ENCODE results near the gene FAM162A.

The FAM162A gene

DNA sequence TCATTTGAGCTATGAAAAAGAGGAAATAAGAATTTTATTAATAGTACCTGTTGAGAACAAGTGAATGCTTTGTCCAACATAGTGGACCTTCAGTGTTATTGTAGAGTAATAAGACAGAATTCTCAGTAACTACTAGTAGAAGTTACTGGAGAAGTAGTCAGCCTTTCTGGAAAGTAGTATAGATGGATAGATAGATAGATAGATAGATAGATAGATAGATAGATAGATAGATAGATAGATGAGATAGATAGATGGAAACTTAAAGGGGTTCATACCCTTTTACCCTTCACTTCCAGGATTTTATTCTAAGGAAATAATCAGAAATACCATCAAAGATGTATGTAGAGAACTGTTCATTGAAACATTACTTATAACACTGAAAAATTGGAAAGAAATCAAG lies 5.2 kb downstream of the FAM162A start:
- DNase-seq: no peak

DNA sequence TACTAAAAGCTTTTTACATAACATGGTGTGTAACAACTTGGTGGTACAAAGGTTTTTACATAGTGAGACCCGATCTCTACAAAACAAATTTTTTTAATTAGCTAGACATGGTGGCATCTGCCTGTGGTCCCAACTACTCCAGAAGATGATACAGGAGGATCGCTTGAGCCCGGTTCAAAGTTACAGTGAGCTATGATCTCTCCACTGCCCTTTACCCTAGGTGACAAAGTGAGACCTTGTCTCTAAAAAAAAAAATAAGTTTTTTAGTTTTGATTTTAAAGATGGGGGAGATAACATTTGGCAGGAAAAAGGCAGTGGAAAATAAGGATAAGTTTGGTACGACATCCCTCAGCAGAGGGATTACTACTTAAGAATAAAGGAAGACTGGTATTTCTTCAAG lies 5.9 kb downstream of the FAM162A start:
- no peak for DNase-seq

- no peak for DNase-seq
Observed at GRCh38 chr3:122390665-122391064, 6.7 kb downstream of the FAM162A start.

- no peak for DNase-seq
Observed at GRCh38 chr3:122391681-122392446, 7.9 kb downstream of the FAM162A start.

DNA sequence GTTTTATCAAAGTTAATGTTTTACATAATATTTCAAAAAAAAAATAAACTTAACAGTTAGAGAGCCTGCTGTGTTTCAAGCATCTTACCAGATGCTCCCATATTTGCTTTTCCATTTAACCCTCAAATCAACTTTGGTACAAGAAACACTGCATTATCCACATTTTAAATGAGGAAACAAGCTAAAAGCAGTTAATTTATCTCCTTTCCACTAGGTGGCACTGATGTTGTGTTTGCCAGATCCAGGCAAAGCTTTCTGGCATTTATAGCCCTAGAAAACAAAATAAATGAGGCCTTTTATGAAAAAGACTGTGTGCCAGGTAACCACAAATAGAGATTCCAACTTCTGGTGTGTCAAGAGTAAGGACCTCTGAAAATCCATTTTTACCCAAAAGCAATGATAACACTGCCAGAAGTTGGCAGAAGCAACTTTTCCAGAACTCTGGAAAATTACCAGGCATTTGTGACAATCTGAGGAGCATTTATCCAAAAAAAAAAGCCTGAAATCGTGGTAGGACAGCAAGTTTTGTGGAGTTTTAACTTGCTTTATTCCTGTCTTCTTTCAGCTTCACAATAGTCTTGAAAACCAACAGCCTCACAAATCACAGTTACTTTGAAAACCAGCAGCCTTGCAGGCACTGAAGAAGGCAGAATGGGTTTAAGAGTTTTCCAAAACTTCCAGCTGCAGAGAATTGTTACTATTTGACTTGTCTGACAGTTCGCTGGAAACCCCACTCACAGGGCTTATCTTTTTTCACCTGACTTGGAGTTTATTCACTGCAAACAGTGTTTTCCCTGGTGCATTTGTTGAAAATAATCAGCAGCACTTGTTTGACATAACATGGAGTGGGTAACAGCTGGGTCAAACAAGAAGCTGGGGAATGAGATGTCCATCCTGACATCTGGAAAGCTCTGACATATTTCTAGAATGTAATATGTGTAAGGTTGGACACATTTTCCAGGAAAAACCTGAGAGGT lies 9.2 kb downstream of the FAM162A start:
- DNase-seq: peak; percentile 47

- DNase-seq: no peak
Observed at GRCh38 chr3:122394173-122394572, 10.2 kb downstream of the FAM162A start.

GRCh38 chr3:122395582-122395981 lies 11.6 kb downstream of the FAM162A start:
- DNase-seq: no peak

GRCh38 chr3:122396511-122396910 lies 12.5 kb downstream of the FAM162A start:
- DNase-seq: no peak

- DNase-seq: no peak
Observed at GRCh38 chr3:122397201-122397600, 13.2 kb downstream of the FAM162A start.

- DNase-seq: no peak
Observed at GRCh38 chr3:122398920-122399319, 14.9 kb downstream of the FAM162A start.

DNA sequence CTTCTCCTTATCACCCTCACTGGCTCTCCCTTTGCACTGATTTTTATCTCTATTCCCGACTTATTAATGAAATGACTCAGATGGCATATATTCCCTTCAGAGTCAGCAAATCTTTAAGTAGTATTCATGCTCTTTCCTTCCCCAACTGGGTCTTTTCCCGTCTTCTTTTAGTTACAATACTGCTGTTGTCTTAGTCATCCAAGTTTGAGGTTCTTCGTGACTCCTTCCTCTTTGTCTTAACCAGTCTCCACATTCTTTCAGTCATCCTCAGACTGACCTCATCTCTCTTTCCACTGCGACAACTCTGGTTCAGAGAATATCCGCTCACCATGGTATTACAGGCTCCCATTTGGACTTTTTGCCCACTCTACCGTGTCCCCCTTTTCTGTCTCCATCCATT lies 19.5 kb downstream of the FAM162A start:
- DNase-seq: no peak

DNA sequence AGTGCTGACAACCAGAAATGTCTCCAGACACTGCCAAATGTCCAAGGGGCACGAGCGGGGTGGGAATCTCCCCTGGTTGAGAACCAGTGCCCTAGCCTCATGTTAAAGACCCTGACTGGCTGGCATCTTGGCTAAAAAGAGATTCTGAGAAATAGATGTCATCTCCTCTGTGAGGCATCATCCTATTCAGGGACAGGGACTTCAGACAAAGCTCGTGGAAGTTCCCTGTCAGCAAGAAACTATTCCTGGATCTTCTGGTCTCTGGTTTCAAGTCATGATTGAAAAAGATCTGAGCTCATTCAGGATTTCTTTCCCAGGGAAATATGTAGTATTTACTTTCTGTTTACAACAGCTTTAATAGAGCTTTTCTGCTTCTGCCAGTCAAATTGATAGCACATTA lies 21.0 kb downstream of the FAM162A start:
- no peak for DNase-seq

GRCh38 chr3:122406198-122406597 lies 22.2 kb downstream of the FAM162A start:
- no peak for DNase-seq

GRCh38 chr3:122407946-122408345 lies 24.0 kb downstream of the FAM162A start:
- DNase-seq: no peak

DNA sequence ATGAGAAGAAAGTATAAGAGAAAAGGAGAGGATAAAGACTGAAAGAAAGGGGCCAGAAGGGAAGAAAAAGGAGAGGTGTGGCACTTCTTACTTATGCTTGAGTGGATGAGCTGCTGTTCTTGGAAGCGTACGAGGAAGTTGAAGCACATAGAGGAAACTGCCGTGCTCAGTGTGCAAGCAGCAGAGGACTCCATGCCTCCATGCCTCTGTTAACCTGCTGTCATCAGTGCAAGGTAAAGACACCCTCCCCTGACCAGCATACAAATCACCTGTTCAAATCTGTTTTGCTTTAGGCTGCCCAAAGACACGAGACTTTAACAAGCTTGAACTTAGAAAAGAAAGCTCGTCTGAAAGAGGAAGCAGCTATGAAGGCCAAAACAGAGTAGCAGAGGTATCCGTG lies 25.5 kb downstream of the FAM162A start:
- no peak for DNase-seq

DNA sequence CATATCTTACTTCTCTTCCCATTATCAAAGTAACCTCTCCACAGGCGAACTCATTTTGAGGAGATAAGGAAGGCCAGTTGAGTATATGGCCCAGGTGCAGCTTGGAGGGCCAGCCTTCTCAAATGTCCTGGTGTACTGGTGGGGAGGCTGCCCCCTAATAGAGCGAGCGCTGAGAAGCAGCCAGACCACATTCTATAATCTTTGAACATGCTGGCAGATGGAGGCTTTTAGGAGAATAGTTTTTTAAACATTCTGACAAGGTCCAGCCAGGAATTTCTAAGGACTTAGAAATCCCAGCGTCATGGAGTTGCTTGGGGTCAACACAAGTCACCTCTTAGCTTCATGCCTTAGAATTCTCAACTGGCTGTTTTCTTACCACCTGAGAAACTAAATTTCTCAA lies 26.1 kb downstream of the FAM162A start:
- DNase-seq: no peak

- no peak for DNase-seq
Observed at GRCh38 chr3:122410639-122411038, 26.7 kb downstream of the FAM162A start.

DNA sequence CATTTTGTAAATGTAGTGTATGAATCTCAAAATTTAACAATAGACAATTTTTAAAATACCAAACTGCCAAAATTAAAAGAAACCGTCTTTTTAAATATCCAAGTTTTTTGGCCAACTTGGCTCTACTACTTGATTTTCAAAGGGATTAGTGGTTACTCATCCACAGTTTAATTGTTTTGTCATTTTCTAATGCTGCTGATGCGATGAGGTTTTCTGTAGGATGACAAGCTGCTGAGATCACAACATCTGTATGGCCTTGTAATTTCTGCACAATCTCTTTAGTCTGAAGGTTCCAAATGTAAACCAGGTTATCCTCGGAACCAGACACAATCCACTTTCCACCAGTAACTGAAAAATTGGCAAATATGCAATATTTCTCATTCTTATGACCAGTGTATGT lies 30.4 kb downstream of the FAM162A start:
- DNase-seq: no peak

- DNase-seq: peak; percentile 52
Observed at GRCh38 chr3:122415104-122415744, 31.2 kb downstream of the FAM162A start.

DNA sequence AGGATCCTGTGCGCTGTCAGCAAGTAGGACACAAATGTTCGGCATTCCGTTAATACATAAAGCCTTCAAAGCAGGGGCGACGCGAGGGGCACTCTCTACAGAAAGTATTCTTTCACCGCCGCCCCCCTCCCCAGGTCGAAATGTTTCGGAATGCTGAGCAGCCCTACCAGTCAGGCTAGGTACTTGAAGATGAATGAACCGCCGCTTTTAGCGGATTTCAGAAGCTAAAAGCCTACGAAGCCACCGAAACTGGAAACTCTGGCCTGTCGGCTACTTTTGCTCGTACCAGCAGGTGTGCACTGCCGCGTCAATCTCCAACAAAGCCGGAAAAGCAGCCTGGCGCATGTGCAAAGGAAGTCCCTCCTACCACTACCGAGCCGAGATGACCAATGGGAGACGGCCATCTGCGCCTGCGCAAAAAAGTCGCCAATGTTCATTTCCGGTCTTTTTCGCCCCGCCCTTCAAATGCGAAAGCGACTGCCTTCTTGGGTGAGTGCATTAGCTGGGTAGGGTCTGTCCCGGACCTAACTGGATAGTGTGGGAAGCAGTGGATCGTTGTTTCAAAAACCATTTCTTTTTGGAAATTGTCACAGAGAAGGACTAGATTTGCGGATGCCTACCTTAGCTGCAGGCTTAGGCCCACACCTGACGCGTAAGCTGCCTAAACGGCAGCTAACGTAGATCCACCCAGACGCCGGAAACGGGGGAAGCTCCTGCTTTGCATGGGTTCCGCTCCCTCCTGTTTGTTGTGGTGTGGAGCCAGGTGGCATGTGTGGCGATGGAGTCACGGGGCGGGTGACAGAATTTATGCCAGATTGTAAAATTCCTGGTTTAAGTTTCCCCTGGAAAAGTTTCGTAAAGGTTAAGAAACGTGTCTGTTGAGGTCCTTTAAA lies 32.0 kb downstream of the FAM162A start, which contains the start of gene WDR5B:
TSS of gene WDR5B (minus strand) at position 301 of the 893 bp plus-strand sequence. CDS start 534 bp downstream, outside the sequence.
- DNase-seq: peak; percentile 98

DNA sequence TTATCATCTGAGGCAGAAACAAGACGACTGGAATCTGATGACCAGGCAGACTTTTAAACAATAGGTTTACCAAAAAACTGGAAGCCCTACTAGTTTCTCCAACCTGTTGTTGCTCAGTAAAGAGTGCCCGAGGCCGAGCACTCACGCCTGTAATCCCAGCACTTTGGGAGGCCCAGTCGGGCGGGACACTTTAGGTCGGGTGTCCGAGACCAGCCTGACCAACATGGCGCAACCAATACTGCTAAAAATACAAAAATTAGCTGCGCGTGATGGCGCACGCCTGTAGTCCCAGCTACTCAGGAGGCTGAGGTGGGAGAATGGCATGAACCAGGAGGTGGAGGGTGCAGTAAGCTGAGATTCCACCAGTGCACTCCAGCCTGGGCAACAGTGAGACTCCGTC lies 33.0 kb downstream of the FAM162A start:
- no peak for DNase-seq

- DNase-seq: no peak
Observed at GRCh38 chr3:122421101-122421500, 37.1 kb downstream of the FAM162A start.

Data from central memory CD4-positive, alpha-beta T cell (primary cell).